Heart left ventricle (tissue), 13 donors: ENCODE measurements around the gene ARHGAP15.

Experiments
- POLR2A ChIP-seq, 2 donors: fragments of 450-650 bp; IDR thresholded peaks; one replicate each; pipeline ENCODE4 v1.6.1; 2017; ENCODE audit warnings: antibody characterized with exemption in 2 of 2, mild to moderate bottlenecking in 2 of 2, moderate library complexity in 2 of 2
- TF ChIP-seq, protein P1 (sequence below), 12 donors: fragments of 200-600 bp; sonication (generic) in 4 of 12; IDR thresholded peaks; one replicate each; pipeline versions ENCODE4 v1.5.0 to v1.8.0; 2018 to 2022; ENCODE audit warnings: antibody characterized with exemption in 12 of 12, mild to moderate bottlenecking in 5 of 12
- donor health status: ischemic (EF 13 %, LVEDD 7.1; RV severe dilation, severe dysfunction).
- donor health status: DM: no; HTN: yes; CAD: no.
- donor health status: DM: no; HTN: no; CAD: no.
- donor health status: ischemic (EF 25% LVEDD 6.9; RV normal size, moderate dysfunction).
- donor health status: ischemic (EF 25% LVEDD 5.7; RV mildly dilated, moderate dysfunction).
- donor health status: ischemic (EF 35%, LVEDD 5.7; RV mildly dilated, moderate dysfunction).
- donor health status: nonischemic (EF 11% LVEDD 7.7; RV severe dilation, severe dysfunction).
- donor health status: DM: yes; HTN: yes; CAD: no.
- donor health status: PGD.
- donor health status: ischemic (EF 29% LVEDD 5.4; RV normal size, mild dysfunction).
- donor health status: nonischemic (EF 23%, LVEDD 6.1; RV moderate dilation, normal function).

DNA sequence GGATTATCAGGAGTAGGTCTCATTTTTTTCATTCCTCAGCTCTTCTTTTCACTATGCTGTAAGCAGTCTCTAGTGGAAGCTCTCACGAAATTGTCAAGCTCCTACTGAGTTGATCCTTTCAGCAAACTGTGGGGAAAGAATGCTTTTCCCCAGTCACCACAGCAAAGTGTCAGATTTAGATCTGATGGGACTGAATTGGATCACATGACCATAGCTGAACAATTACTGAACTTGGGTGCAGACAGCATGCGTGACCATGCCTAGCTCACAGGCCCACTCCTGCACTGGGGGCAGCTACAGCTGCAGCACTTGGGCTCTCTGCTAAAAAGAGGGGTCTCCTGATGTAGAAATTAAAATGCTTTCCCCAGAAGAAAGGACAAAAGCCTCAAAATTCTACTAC is 3.1 kb downstream of the ARHGAP15 start:
- TF ChIP-seq, protein P1, sequence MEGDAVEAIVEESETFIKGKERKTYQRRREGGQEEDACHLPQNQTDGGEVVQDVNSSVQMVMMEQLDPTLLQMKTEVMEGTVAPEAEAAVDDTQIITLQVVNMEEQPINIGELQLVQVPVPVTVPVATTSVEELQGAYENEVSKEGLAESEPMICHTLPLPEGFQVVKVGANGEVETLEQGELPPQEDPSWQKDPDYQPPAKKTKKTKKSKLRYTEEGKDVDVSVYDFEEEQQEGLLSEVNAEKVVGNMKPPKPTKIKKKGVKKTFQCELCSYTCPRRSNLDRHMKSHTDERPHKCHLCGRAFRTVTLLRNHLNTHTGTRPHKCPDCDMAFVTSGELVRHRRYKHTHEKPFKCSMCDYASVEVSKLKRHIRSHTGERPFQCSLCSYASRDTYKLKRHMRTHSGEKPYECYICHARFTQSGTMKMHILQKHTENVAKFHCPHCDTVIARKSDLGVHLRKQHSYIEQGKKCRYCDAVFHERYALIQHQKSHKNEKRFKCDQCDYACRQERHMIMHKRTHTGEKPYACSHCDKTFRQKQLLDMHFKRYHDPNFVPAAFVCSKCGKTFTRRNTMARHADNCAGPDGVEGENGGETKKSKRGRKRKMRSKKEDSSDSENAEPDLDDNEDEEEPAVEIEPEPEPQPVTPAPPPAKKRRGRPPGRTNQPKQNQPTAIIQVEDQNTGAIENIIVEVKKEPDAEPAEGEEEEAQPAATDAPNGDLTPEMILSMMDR (IDR thresholded peaks at IDR 0.05), result no peak
- no peak for TF ChIP-seq POLR2A (IDR thresholded peaks at IDR 0.05)
